Astrocyte of the spinal cord (primary cell): ENCODE measurements around the gene ABCC1.

Experiments used
- DNase-seq: peaks from one replicate; pipeline ENCODE4 v3.0.0; 2011; ENCODE audit warnings: low read depth, low spot score
- H3K4me3 ChIP-seq: 2 replicates; pipeline ENCODE4 v1.5.1; 2011; ENCODE audit warnings: low read depth, mild to moderate bottlenecking, low read length, moderate library complexity
- CTCF ChIP-seq: IDR thresholded peaks from 2 replicates; pipeline ENCODE4 v1.5.1; 2012; ENCODE audit warnings: low read depth, mild to moderate bottlenecking, low read length, inconsistent platforms
- in situ Hi-C: cut with HindIII; loops from 2 replicates; pipeline ENCODE4 v1.10.0; 2017; ENCODE audit warnings: low sequenced_read_pairs

Gene ABCC1

GRCh38 chr16:16015849-16016248 is 66.4 kb downstream of the ABCC1 start:
- TF ChIP-seq CTCF, result no peak
- no peak overlapping the region for H3K4me3 ChIP-seq
- no peak for DNase-seq
- in situ Hi-C loops, result no loop called here

- in situ Hi-C loops, result no loop called here
- no peak for TF ChIP-seq CTCF
- no peak for DNase-seq
- no peak overlapping the region for H3K4me3 ChIP-seq
These were observed 67.1 kb downstream of the ABCC1 start for GRCh38 chr16:16016388-16016964.

DNA sequence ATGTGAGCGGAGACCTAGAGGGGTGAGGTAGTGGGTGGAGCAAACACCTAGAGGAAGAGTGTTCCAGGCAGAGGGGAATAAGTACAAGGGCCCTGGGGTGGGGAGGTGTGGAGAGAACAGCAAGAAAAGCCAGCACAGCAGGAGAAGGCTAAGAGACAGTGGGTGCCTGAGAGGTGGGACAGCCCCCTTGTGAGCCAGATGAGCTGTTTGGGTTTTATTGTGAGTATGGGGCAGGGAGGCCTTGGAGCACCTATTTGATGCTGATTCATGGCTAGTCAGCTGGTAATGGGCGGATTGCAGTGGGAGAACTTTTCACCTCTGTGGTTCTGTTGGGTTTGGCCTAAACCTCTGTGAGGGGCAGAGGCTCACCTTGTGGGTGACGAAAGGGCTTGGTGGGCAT is 68.4 kb downstream of the ABCC1 start:
- DNase-seq, result no peak
- TF ChIP-seq CTCF, result no peak
- no peak overlapping the region for H3K4me3 ChIP-seq
- in situ Hi-C loops, result no loop called here

DNA sequence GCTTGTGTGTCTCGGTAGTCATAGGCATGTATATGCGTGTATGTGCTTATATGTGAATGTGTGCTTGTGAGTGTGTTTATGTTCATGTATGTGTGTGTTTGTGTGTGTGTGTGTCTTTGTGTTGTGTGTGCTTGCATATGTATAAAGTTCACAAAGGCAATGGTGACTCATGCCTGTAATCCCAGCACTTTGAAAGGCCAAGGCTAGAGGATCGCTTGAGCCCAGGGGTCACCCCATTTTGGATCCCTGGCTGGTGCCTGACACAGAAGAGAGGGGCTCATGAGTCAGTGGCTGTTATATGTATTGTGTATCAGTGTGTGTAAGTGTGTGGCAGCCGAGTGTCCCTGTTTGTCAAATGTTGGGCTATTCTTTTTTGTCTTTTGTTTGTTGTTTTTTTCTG is 69.3 kb downstream of the ABCC1 start:
- H3K4me3 ChIP-seq, result no peak overlapping the region
- in situ Hi-C loops, result no loop called here
- TF ChIP-seq CTCF, result no peak
- DNase-seq, result no peak

- H3K4me3 ChIP-seq, result no peak overlapping the region
- peak; percentile 43 for DNase-seq
- in situ Hi-C loops, result no loop called here
- TF ChIP-seq CTCF, result no peak
These were observed 70.1 kb downstream of the ABCC1 start for GRCh38 chr16:16019488-16019887.

DNA sequence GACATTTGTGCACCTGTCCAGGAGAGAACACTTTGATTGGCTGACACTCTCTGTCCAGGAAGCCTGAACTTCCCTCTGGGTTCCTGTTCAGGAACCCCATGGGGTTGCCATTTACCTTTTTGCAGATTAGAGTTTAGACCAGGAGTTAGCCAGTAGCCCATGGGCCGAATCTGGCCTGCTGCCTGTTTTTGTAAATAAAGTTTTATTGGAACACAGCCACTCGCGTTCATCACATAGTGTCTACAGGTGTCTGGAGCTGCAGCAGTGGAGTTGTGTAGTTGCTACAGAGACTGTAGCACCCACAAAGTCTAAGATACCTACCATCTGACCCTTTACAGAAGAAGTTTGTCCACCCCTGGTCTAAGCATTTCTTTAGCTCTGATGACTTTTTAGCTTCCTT is 70.9 kb downstream of the ABCC1 start:
- no peak for TF ChIP-seq CTCF
- DNase-seq, result no peak
- H3K4me3 ChIP-seq, result no peak overlapping the region
- in situ Hi-C loops, result no loop called here

DNA sequence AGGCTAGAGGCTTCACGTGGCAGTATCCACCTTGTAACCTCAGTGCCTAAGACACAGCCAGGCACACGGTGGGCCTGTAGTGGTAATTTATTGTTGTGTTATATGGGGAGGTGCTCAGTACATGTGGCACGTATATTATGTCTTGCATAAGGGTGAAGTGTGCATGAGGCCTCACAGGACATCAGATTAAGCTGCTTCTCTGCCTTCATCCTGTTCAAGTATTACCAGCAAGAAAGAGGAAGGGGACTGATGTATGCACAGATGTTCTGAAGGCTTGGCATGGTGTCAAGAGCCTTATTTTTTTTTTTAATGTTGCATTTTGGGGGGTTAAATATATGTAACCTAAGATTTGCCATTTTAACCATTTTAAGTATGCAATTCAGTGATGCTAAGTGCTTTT is 71.6 kb downstream of the ABCC1 start:
- DNase-seq, result no peak
- H3K4me3 ChIP-seq, result no peak overlapping the region
- in situ Hi-C loops, result no loop called here
- TF ChIP-seq CTCF, result no peak
